SH-SY5Y (cell line): ENCODE results near the gene CMAS.

Experiments
- GATA2 ChIP-seq: IDR thresholded peaks from 2 replicates; pipeline ENCODE4 v1.6.1; 2011; ENCODE audit warnings: mild to moderate bottlenecking, low read depth, low read length
- GATA3 ChIP-seq: IDR thresholded peaks from 2 replicates; pipeline ENCODE4 v1.6.1; 2011; ENCODE audit warnings: low read depth, mild to moderate bottlenecking, low read length, moderate library complexity

- TF ChIP-seq GATA3, result no peak
- TF ChIP-seq GATA2, result no peak
Observed at GRCh38 chr12:22100958-22101748, 55.1 kb downstream of the CMAS start.
